Left ventricle myocardium superior (tissue), 1 donor: ENCODE results near the gene PLEKHJ1. TPM values are rescaled to one million over a fixed set of nuclear protein-coding genes. Genes with fewer than 3 reads are reported as not detected.
"Not testable (repeated sequence)": the region's sequence is repeated elsewhere in the genome, so short reads cannot be mapped to it uniquely, and the experiment has no call there.

ENCODE experiments used
- ATAC-seq: fragments of 200-7000 bp; cut with Tn5 transposase; one replicate; pipeline ENCODE4 v1.9.1; 2020; ENCODE audit warnings: mild to moderate bottlenecking, moderate library complexity
- DNase-seq: peaks from one replicate; pipeline ENCODE4 v3.0.0-alpha.2; 2020
- intact Hi-C: fragments of 100-400 bp; cut with micrococcal nuclease; formaldehyde crosslinking; loops from one replicate; pipeline ENCODE4 v1.11.0; 2022
- long read RNA-seq: library from polyadenylated mRNA; unstranded; transcript quantifications from one replicate; pipeline ENCODE4 v2.0.0, GENCODE V29; 2021
- total RNA-seq: library from RNA; stranded (reverse); fragmentation: NEBNext Ultra II Directional; extraction: Animal tissue kit (Norgen Biotek cat#: 25700); gene quantifications from one replicate; pipeline ENCODE4 v1.2.1, GENCODE V29; 2021
- donor health status: DM: no; HTN: yes; CAD: no; lungs with severe emphysema.

PLEKHJ1 gene, protein sequence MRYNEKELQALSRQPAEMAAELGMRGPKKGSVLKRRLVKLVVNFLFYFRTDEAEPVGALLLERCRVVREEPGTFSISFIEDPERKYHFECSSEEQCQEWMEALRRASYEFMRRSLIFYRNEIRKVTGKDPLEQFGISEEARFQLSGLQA
- 60.7 TPM for total RNA-seq
- long read RNA-seq, transcript PLEKHJ1-201 (6 exons, 1,206 nt), result major isoform, 146 of 172 reads
- long read RNA-seq, partial matches to known transcripts, result 3 of 172 reads
- long read RNA-seq, other reads (novel, unspliced or antisense), result 13 of 172 reads

DNA sequence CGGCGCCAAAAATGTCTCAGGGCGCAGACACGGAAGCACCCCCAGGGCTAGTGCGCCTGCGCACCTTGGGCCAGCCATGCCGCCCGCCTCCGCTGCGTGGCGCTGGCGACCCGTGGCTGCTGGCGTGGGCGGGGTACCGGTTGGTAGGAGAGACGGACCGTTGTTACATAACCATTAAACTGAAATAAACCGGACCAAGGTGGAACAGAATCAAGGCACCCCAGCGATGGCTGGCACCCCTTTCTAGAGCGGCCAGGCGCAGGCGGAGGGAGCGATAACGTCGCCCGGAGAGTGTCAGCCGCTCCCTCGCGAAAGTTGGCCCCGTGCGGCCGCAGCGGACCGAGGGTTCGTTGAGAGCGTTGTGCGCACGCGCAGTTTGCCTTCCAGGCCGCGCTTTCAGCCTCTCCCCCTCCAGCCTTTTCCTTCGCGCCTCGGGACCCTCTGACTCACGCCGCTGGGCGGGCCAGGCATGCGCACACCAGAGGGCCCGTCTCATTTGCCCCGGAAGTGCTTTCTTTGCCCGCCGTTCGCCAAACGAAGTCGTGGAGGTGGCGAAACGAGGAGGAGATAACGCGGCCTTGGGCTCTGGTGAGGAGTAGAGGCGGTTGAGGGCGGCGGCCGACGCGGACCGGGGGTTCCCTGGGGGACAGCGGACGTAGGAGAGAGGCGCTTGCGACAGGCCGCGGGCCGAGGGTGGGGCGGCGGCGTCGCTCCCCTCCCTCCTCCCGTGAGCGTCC is at the start of gene PLEKHJ1, which contains the start of gene SF3A2:
Gene PLEKHJ1 (minus strand): TSS at position 16 of the 737 bp plus-strand sequence. CDS start 81 bp downstream, outside the sequence.
Gene SF3A2 (plus strand): TSS at position 511 of the 737 bp plus-strand sequence. CDS start 6,595 bp downstream, outside the sequence.
- intact Hi-C loops, result no loop called here
- ATAC-seq (peak; percentile 93), DNase-seq (peak; percentile 98)

DNA sequence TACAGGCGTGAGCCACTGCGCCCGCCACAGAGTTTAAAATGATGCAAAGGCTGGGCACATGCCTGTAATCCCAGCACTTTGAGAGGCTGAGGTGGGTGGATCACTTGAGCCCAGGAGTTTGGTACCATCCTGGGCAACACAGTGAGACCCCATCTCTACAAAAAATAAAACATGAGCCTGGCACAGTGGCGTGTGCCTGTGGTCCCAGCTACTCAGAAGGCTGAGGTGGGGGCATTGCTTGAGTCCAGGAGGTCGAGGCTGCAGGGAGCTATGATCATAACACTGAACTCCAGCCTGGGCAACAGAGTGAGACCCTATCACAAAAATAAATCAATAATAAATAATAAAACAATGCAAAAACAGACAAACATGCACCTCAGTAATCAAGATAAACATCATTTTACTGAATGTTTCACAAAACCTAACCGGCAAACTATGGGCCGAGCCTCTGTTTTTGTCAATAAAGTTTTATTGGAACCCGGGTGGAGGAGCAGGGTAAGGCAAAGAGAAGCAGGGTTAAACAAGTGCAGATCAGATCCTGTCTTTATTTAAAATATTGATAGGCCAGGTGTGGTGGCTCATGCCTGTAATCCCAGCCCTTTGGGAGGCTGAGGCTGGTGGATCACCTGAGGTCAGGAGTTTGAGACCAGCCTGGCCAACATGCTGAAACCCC is 47.8 kb upstream of the PLEKHJ1 start:
- ATAC-seq (no peak), DNase-seq (no peak)
- intact Hi-C loops, result no loop called here

DNA sequence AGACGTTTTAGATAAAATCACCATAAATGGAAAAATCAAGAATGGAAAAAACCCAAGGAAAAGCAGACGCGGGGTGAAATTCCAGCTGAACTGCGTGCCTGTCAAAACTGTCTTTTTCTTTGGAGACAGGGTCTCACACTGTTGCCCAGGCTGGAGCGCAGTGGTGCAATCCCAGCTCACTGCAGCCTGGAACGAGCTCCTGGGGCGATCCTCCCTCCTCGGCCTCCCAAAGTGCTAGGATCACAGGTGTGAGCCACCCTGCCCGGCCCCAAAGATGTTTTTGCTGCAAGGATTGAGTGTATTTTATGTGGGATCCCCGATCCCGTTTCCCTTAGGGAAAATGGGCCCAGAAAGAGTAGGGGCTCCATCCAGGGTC is 46.7 kb upstream of the PLEKHJ1 start:
- intact Hi-C loops, result no loop called here
- ATAC-seq (no peak), DNase-seq (no peak)

DNA sequence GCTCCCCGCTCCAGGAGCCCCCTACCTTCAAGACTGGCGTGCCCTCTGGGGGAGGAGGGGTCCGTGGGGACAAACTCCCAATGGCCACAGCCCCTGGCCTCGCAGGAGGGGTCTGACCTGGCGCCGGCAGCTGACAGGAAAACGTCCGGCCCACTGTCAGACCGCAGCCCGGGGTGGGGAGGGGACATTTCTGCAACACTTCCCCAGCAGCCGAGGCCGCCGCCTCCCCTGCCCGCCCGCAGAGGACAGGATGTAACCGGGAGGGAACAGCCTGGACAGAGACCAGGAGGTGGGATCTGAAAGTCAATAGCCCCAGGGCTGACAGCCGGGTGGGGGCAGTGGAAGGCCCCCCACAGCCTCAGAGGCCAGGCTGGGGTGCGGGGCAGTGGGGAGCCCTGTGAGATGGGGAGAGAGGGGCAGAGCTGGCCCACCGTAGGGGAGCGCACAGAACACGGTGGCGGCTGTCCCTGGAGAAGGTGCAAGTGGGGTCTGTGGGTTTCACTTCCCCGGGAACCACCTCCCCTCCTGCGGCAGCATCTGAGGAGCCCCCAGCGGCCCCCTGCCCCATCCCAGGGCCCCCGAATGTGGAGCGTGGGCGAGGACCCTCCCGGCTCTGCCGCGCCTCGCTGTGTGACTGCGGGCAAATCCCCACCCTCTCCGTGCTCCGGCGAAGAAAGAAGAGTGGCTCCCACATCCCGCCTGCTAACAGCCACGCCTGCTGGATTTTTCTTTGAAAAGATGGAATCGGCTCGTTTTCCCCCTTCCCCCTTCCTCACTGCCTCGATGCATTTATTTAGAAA is 46.1 kb upstream of the PLEKHJ1 start, which contains the start of gene PEAK3:
Gene PEAK3 (minus strand): TSS at position 114 of the 800 bp plus-strand sequence. CDS start 1,244 bp downstream, outside the sequence.
- ATAC-seq (peak; percentile 93), DNase-seq (peak; percentile 87)
- intact Hi-C loops, result no loop called here

DNA sequence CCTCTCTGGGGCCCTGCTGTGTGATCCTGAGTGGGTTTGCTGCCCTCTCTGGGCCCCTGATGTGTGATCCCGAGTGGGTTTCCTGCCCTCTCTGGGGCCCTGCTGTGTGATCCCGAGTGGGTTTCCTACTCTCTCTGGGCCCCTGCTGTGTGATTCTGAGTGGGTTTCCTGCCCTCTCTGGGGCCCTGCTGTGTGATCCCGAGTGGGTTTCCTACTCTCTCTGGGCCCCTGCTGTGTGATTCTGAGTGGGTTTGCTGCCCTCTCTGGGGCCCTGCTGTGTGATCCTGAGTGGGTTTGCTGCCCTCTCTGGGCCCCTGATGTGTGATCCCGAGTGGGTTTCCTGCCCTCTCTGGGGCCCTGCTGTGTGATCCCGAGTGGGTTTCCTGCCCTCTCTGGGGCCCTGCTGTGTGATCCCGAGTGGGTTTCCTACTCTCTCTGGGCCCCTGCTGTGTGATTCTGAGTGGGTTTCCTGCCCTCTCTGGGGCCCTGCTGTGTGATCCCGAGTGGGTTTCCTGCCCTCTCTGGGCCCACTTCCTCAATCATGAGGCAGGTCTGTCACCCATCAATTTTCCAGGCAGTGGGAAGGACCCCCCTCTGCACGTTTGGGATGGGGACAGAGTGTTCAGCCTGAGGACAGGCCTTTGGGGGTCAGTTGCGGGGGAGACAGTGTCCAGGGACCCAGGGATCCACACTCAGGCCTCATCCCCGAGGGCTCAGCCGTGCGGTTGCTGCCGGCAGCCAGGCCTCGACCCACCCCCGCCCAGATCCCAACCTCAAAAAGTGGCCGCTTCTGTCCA is 45.3 kb upstream of the PLEKHJ1 start:
- peak; percentile 26 for ATAC-seq
- DNase-seq, intact Hi-C loops: not testable (repeated sequence)

DNA sequence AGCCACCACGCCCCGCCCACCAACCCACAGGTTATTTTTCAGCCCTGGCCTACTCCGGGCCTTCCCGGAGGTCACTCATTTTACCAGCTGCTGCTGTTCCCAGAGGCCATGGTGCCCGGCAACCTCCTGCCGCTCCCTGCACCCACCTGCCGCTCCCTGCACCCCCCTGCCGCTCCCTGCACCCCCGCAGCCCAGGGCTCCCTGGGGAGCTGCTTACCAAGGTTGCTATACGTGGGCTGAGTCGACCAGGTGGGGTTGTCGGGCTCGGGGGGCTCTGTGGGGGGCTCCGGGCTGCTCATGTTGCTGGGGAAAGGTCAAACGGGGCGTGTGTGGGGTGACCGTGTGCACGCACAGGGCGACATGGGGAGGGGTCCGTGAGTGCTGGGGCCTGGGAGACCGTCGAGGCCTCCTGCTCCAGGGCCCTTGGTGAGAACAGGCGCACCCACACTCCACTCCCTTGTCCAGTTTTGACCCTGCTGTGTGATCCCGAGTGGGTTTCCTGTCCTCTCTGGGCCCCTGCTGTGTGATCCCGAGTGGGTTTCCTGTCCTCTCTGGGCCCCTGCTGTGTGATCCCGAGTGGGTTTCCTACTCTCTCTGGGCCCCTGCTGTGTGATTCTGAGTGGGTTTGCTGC is 44.6 kb upstream of the PLEKHJ1 start:
- DNase-seq, result no peak
- no peak for ATAC-seq
- intact Hi-C loops, result no loop called here

DNA sequence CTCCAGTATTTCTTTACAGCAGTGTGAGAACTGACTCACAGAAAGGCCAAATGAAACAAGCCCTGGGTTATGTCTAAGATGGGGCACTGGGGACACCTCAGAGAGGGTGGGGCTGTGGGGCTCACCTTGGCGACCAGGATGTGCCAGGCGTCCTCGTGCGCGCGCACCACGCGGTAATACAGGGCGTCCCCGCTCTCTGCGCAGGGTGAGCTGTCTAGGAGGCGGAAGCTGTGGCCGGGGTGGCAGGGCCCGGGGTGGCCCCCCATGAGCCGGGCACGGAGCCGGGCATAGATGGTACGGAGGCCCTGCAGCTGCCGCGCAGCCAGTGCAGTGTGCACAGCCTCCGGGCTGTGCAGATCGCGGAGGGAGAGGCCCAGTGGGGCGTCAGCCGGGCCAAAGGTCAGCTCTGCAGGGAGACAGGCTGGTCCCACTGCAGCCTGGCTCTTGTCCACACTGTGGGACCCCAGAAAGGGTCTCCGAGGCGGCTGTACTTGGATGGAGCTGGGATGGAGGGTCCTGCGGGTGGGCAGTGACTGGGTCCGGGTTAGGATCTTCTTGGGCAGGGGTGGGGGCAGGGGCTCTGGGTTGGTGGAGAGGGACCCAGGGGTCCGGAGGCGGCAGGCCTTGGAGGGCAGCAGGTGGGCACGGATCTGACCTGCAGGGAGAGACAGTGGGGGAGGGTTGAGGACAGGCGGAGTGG is 42.5 kb upstream of the PLEKHJ1 start:
- ATAC-seq (no peak), DNase-seq (no peak)
- intact Hi-C loops, result no loop called here

DNA sequence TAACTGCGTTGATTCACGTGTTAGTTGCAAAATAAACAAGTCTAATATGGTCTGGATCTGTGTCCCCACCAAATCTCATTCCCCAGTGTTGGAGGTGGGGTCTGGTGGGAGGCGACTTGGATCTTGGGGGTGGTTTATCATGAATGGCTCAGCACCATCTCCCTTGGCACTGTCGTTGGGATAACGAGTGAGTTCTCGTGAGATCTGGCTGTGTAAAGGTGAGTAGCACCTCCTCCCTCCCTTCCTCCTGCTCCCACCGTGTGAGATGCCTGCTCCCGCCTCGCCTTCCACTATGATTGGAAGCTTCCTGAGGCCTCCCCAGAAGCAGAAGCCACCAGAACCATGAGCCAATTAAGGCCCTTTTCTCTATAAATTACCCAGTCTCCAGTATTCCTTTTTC is 41.0 kb upstream of the PLEKHJ1 start:
- no peak for ATAC-seq
- intact Hi-C loops, result no loop called here

DNA sequence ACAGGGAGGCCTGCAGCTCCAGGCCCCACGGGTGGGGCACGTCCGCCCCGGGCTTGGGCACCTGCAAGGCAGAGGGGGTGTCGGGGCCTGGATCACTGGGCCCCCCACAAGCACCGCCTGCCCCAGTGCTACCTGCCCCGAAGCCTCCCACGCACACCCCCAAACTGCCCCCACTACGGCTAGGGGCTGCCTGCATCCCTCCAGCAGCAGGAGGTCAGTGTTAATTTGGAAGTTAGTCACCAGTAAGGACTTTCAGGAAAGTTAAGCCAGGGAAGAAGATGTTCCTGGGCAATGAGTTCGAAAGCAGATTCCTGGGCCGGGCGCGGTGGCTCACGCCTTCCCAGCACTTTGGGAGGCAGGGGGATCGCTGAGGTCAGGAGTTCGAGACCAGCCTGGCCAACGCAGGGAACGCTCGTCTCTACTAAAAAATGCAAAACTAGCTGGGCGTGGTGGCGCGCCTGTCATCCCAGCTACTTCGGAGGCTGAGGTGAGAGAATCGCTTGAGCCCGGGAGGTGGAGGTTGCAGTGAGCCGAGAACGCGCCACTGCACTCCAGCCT is 40.4 kb upstream of the PLEKHJ1 start:
- intact Hi-C loops, result no loop called here
- ATAC-seq, result no peak
- DNase-seq, result no peak

More for the DNA sequence above, 41.0 kb upstream of the PLEKHJ1 start:
- DNase-seq, result no peak

DNA sequence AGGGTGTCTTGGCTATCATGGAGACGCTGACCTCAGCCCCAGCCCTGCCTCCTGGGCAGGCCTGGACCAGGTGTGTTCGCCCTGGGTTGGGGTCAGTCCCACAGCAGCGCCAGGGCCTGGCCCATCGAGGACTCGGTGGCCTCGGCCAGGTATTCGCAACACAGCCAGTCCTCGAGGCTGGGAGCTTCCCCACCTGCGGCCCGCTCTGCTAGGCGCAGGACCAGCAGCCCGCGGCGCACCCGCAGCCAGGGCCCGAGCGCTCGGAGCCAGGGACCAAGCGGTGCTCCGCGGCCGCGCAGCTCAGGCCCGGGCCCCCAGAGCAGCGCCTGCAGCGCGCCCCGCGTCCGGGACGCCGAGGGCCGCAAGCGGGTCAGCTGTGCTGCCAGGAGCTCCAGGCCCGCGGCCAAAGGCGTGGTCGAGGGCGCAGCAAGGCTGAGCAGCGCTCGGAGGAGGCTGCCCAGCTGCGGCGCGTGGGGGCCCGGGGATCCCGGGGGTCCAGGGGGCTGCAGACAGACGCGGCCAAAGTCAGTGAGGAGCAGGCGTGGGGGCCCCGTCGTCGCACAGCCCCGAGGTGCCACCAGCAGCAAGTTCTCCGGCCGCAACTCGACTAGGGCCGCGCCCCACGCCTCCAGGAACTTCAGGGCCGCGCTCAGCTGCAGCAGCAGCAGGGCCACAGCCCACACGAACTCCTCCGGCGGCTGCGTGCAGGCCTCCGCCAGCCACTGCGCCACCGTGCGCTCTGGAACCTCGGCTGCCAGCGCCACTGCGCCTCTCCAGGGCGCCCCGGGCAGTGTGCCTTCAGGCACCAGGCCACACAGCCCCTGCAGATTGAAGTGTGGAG is 39.7 kb upstream of the PLEKHJ1 start:
- DNase-seq (peak; percentile 78), ATAC-seq (peak; percentile 26)
- intact Hi-C loops, result no loop called here

DNA sequence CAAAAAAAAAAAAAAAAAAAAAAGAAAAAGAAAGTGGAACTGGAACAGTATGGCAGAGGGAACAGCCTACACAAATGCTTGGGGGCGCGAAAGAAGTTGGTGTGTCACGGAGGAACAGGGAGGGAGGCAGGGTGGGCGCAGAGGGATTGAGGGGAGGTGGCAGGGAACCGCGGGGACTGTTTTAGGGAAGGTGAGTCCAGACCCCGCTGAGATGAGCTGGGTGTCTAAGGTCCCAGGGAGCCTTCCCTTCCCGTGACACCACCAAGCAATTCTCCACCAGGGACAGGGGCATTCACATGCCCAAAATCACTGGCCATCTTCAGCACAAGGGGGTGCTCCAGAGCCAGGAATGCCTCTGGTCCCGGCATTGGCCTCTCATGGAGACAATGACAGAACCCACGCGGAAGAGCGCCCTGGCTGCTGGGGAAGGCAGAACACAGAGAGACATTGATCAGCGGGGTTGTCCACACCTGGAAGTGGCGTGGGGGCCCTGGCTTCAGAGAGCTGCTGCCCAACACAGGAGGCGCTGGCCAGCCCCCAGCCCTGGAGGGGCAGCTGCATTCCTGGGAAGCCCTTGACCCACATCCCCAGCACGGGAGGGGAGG is 38.9 kb upstream of the PLEKHJ1 start:
- ATAC-seq (peak; percentile 25), DNase-seq (peak; percentile 74)
- intact Hi-C loops, result no loop called here

DNA sequence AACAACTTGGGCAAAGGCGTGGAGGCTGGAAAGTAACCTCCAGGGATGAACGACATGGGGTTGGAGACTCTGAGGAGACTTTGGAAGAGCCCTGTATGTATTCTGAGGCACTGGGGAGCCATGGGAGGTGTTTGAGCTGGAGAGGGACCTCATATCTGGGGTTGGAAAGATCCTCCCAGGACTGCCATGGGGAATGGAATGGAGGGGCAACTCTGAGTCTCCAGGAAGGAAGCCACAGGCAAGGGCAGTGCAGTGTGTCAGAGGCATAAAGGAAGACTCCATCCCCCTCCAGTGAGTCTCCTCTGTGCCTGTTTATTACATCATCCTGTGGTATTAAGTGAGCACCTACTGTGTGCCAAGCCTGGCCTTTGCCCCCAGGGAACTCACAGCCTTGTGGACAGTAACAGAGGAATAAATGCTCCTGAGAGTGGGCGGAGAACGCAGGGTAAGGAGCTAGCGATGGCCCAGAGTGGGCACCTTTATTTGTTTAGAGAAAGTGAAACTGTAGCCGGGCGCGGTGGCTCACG is 38.1 kb upstream of the PLEKHJ1 start:
- intact Hi-C loops, result no loop called here
- no peak for DNase-seq

DNA sequence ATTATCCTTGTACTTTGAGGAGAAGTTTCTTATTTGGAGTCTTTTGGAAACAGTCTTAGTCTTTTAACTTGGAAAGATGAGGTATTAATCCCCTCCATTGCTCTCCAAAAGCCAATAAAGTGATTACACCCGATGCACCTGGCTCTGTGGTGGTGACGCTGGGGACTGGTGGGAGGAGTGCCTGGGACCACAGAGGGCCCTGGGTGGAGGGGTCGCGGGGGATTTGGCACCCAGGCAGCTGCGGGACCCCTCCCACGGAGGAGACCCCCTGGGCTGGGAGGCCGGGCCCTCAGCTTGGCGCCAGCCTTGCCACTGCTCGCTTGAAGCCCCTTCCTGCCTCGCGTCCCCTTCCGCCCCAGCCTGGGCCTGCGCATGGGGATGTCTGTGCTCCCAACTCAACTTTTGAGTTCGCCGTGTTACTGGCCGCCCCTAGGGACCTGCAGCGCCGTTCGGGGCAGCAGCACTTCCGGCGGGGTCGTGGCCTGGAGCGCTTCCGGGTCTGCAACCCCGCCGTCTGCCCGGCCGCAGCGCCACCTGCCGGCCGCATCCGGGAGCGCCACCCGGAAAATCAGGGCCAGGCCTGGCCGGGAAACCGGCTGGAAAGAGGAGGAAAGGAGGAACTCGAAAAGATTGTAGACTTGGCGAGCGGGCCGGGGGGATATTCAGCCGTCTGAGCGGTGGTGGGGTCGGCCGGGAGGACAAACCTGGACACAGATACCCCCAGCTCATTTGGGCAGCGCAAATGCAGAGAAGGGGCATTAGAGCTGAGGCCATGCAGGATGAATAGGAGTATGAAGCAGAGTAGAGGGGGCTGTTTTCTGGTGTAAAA is 37.4 kb upstream of the PLEKHJ1 start:
- intact Hi-C loops, result no loop called here
- DNase-seq (peak; percentile 89), ATAC-seq (peak; percentile 10)

More for the DNA sequence above, 38.1 kb upstream of the PLEKHJ1 start:
- no peak for ATAC-seq

DNA sequence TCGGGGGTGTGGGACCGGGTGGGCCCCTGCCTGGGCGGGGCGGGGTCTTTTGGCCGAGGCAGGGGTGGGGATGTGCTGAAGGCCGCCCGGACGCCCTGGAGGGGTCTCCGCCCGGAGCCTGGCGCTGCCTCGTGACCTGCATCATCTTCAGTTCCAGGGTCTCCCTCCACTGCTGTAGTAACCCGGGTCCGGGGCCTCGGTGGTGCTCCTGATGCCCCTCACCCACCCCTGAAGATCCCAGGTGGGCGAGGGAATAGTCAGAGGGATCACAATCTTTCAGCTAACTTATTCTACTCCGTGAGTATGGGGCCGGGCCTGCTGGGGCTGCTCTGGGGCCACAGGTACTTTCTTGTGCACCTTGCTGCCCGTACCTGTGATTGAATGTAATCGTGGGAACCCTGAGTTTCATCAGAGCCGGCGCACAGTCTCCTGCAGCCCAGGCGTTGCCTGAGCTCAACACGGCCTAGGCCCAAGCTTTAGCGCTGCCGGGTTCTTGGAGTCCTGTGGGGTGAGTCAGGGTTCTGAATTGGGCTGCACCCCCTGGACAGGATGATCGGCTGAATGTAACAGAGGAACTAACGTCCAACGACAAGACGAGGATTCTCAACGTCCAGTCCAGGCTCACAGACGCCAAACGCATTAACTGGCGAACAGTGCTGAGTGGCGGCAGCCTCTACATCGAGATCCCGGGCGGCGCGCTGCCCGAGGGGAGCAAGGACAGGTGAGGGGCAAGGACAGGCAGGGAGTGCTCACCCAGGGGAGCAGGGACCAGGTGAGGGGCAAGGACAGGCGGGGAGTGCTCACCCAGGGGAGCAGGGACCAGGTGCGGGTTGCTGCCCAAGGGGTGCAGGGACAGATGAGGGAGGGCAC is 35.3 kb upstream of the PLEKHJ1 start:
- ATAC-seq (no peak), DNase-seq (no peak)
- intact Hi-C loops, result no loop called here
